Central memory CD8-positive, alpha-beta T cell (primary cell): ENCODE data around the gene SPEF2.

Source experiments
- ATAC-seq: fragments of 150-1000 bp; cut with Tn5 transposase; replicated peaks from 2 replicates; pipeline ENCODE4 v1.10.0; 2022; ENCODE audit warnings: mild to moderate bottlenecking, moderate FRiP score, moderate number of reproducible peaks; ENCODE audit not compliant: poor library complexity, severe bottlenecking; ENCODE audit errors: extremely low read depth
- DNase-seq, 2 donors: peaks; one replicate each; pipeline ENCODE4 v3.0.0; 2021; ENCODE audit warnings: low spot score in 2 of 2
- H3K27ac Mint-ChIP-seq: one replicate; pipeline ENCODE4 v1.8.0; 2022; ENCODE audit warnings: low read depth, mild to moderate bottlenecking, moderate library complexity, mixed read lengths
- H3K27me3 Mint-ChIP-seq: one replicate; pipeline ENCODE4 v1.8.0; 2022; ENCODE audit warnings: mixed read lengths
- H3K36me3 Mint-ChIP-seq: one replicate; pipeline ENCODE4 v1.8.0; 2022; ENCODE audit warnings: mild to moderate bottlenecking, moderate library complexity, mixed read lengths; ENCODE audit not compliant: insufficient read depth
- H3K4me1 Mint-ChIP-seq: one replicate; pipeline ENCODE4 v1.8.0; 2022; ENCODE audit warnings: mixed read lengths
- H3K4me3 Mint-ChIP-seq: one replicate; pipeline ENCODE4 v1.8.0; 2022; ENCODE audit warnings: mild to moderate bottlenecking, moderate library complexity, mixed read lengths
- H3K9me3 Mint-ChIP-seq: one replicate; pipeline ENCODE4 v1.8.0; 2022; ENCODE audit warnings: mixed read lengths

Gene SPEF2

GRCh38 chr5:35685161-35685560, 67.5 kb downstream of the SPEF2 start:
- H3K36me3 Mint-ChIP-seq: no peaks in the 10 kb centered on the region
- no peaks in the 10 kb centered on the region for H3K4me1 Mint-ChIP-seq
- ATAC-seq: no peak
- no peak overlapping the region for H3K4me3 Mint-ChIP-seq
- H3K27me3 Mint-ChIP-seq: no peaks in the 10 kb centered on the region
- no peak for DNase-seq
- no peak overlapping the region for H3K27ac Mint-ChIP-seq
- no peaks in the 10 kb centered on the region for H3K9me3 Mint-ChIP-seq

DNA sequence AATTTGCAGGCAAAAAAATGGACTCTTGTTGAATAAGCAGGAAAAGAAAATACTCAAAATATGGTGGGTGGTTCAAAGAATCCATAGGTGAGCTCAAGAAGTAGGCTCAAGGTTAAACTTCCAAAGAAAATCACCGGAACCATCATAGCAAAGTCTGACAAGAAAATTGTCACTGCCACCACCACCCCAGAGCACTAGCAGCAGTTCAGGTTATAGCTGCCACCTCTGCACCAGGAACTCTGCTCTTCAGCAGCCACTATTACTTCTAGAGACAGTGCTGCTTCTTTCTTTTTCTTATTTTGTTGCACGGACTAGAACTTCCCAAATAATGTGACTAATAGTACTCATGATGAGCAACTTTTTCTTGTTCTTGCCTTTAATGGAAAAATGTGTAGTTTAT, 70.3 kb downstream of the SPEF2 start:
- no peak for DNase-seq
- Mint-ChIP-seq H3K4me3 (no peak overlapping the region), H3K4me1 (no peaks in the 10 kb centered on the region), H3K27me3 (no peaks in the 10 kb centered on the region), H3K36me3 (no peaks in the 10 kb centered on the region), H3K27ac (no peak overlapping the region), H3K9me3 (no peaks in the 10 kb centered on the region)
- ATAC-seq: no peak

DNA sequence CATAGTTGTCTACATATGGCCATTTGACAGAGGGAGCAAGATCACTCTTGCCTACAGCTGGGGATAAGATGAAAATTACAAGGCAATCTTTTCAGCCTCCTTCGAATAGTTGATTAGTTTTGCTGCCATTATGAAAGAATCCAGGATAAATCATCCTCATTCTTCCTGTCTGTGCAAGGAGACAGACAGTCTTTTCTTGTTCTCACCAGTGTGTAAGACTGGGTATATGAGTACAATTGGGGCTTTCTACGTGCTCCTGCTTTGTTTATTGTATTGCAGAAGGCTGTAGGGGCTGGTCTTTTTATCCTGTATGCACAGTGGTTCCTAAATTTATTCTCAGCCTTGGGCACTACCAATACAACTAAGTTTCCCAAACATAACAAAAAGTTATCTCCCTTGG, 76.8 kb downstream of the SPEF2 start:
- Mint-ChIP-seq H3K36me3 (no peaks in the 10 kb centered on the region), H3K4me3 (no peak overlapping the region), H3K27ac (no peak overlapping the region), H3K9me3 (no peaks in the 10 kb centered on the region), H3K4me1 (no peaks in the 10 kb centered on the region), H3K27me3 (no peaks in the 10 kb centered on the region)
- DNase-seq: no peak
- no peak for ATAC-seq

- no peak overlapping the region for H3K27ac Mint-ChIP-seq
- H3K27me3 Mint-ChIP-seq: no peaks in the 10 kb centered on the region
- ATAC-seq (no peak), DNase-seq (no peak)
- no peaks in the 10 kb centered on the region for H3K9me3 Mint-ChIP-seq
- H3K4me3 Mint-ChIP-seq: no peak overlapping the region
- H3K4me1 Mint-ChIP-seq: no peaks in the 10 kb centered on the region
- peaks cover 3% of the 10 kb centered on the region for H3K36me3 Mint-ChIP-seq
Measured at GRCh38 chr5:35698047-35698808, 80.6 kb downstream of the SPEF2 start.

DNA sequence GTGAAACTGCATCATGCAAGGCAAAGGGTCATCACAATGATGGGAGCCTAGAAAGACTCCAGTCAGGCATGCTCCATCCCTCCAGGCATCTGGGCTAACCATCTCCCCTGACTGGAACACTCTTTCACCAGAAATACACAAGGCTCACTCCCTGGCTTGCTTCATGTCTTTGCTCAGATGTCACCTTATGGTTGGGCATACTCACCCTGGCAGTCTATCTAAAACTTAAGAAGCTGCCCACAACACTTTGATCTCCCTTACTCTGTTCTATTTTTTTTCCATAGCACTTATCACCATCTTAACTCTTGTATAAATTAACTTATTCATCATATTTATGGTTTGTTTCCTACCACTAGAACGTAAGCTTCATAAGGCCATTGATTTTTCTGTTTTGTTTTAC, 90.0 kb downstream of the SPEF2 start:
- Mint-ChIP-seq H3K9me3 (no peaks in the 10 kb centered on the region), H3K4me1 (peaks cover 5% of the 10 kb centered on the region), H3K27me3 (no peaks in the 10 kb centered on the region), H3K36me3 (no peaks in the 10 kb centered on the region), H3K4me3 (no peak overlapping the region), H3K27ac (no peak overlapping the region)
- DNase-seq (no peak), ATAC-seq (no peak)

DNA sequence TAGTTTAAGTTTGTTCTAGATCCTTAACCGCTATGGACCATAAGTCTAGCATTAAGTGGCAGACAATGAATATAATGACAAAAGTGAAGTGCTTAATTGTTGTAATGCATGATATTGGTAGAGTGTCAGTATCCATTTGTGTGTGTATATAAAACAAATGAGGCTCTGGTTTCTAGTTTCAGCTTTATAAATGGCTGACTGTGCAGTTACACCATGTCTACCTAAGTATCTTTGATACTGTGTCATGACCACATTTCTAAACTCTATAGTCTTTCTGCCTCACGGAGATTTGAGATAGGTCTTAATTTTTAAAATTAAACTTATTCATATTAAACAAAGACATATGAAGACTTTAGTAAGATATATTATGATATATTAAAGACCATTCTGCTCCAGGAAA, 92.0 kb downstream of the SPEF2 start:
- peaks cover 5% of the 10 kb centered on the region for H3K4me1 Mint-ChIP-seq
- ATAC-seq (no peak), DNase-seq (no peak)
- no peaks in the 10 kb centered on the region for H3K9me3 Mint-ChIP-seq
- H3K27me3 Mint-ChIP-seq: no peaks in the 10 kb centered on the region
- no peak overlapping the region for H3K27ac Mint-ChIP-seq
- H3K36me3 Mint-ChIP-seq: no peaks in the 10 kb centered on the region
- no peak overlapping the region for H3K4me3 Mint-ChIP-seq

DNA sequence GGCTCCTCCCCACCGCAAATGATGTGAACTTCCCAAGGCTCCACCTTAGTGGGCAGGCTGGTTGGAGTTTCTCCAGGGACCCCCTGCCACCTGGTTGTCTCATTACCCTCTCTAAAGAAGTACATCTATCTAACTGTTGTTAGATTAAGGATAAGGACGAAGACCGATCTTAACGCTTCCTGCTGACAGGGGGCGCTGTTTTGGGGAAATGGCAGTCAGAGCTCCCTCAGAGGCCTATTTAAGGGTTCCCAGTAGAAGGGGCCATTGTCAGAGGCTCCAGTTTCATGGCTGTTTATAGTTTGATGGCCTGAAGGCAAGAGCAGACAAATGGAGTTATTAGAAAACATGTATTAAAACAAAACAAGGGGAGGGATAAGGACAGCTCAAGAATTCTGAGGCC, 100.1 kb downstream of the SPEF2 start:
- no peak for DNase-seq
- ATAC-seq: no peak
- H3K27ac Mint-ChIP-seq: no peak overlapping the region
- no peaks in the 10 kb centered on the region for H3K36me3 Mint-ChIP-seq
- H3K4me1 Mint-ChIP-seq: no peaks in the 10 kb centered on the region
- H3K9me3 Mint-ChIP-seq: no peaks in the 10 kb centered on the region
- H3K4me3 Mint-ChIP-seq: no peak overlapping the region
- no peaks in the 10 kb centered on the region for H3K27me3 Mint-ChIP-seq

- DNase-seq (no peak), ATAC-seq (no peak)
- no peaks in the 10 kb centered on the region for H3K27me3 Mint-ChIP-seq
- no peak overlapping the region for H3K4me3 Mint-ChIP-seq
- H3K36me3 Mint-ChIP-seq: peaks cover 1% of the 10 kb centered on the region
- no peak overlapping the region for H3K27ac Mint-ChIP-seq
- no peaks in the 10 kb centered on the region for H3K9me3 Mint-ChIP-seq
- peaks cover 12% of the 10 kb centered on the region for H3K4me1 Mint-ChIP-seq
Measured at GRCh38 chr5:35735718-35736117, 118.1 kb downstream of the SPEF2 start.

- Mint-ChIP-seq H3K27ac (no peak overlapping the region), H3K36me3 (peaks cover 1% of the 10 kb centered on the region), H3K4me3 (no peak overlapping the region), H3K27me3 (no peaks in the 10 kb centered on the region), H3K9me3 (no peaks in the 10 kb centered on the region), H3K4me1 (peaks cover 12% of the 10 kb centered on the region)
- ATAC-seq (no peak), DNase-seq (no peak)
Measured at GRCh38 chr5:35736280-35736679, 118.6 kb downstream of the SPEF2 start.

GRCh38 chr5:35741126-35741716, 123.6 kb downstream of the SPEF2 start:
- H3K27me3 Mint-ChIP-seq: peaks cover 5% of the 10 kb centered on the region
- H3K4me1 Mint-ChIP-seq: peaks cover 8% of the 10 kb centered on the region
- peaks cover 1% of the 10 kb centered on the region for H3K36me3 Mint-ChIP-seq
- peaks cover 7% of the 10 kb centered on the region for H3K9me3 Mint-ChIP-seq
- H3K27ac Mint-ChIP-seq: no peak overlapping the region
- DNase-seq: no peak
- no peak overlapping the region for H3K4me3 Mint-ChIP-seq
- ATAC-seq: no peak

DNA sequence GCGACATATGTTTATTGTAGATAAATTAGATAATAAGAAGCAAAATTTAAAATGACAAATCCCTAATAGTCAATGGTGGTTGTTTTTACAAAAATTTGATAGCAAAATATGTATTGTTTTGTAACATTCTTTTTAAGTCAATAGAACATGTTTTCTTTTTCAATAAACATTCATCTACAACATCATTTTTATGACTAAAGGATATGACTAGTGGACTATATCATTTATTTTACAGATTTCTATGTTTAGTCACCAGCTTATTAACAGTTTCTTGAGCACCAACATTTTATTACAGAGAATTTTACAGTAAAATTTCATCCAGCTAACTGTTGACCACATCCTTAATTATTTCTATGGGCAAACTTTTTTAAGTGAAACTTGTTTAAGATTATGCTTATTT, 124.3 kb downstream of the SPEF2 start:
- peaks cover 12% of the 10 kb centered on the region for H3K9me3 Mint-ChIP-seq
- H3K27ac Mint-ChIP-seq: no peak overlapping the region
- no peak for ATAC-seq

DNA sequence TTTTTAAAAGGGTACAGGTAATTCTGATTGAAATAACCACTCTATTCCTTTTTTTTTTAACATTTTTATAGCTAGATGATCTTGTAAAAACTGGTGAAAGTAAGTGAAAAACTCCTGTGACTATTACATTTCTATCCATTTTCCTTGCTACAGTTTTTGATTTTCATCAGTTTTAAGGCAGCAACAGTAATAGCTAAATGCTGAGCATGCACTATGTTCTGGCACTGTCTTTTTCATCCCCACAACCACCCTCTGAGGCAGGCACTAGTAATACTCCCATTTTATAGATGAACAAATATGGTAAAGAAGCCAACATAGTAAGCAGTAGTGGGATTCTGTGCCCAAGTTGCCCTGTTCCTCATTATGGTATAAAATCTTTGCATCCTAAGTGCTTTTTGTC, 126.0 kb downstream of the SPEF2 start:
- H3K27ac Mint-ChIP-seq: no peak overlapping the region
- H3K4me1 Mint-ChIP-seq: peaks cover 8% of the 10 kb centered on the region
- ATAC-seq: no peak
- DNase-seq: no peak
- peaks cover 11% of the 10 kb centered on the region for H3K27me3 Mint-ChIP-seq
- H3K36me3 Mint-ChIP-seq: peaks cover 1% of the 10 kb centered on the region
- no peak overlapping the region for H3K4me3 Mint-ChIP-seq
- H3K9me3 Mint-ChIP-seq: peaks cover 21% of the 10 kb centered on the region

More for the DNA sequence above, 124.3 kb downstream of the SPEF2 start:
- peaks cover 11% of the 10 kb centered on the region for H3K27me3 Mint-ChIP-seq
- no peak overlapping the region for H3K4me3 Mint-ChIP-seq
- peaks cover 1% of the 10 kb centered on the region for H3K36me3 Mint-ChIP-seq
- H3K4me1 Mint-ChIP-seq: peaks cover 8% of the 10 kb centered on the region
- DNase-seq: no peak

DNA sequence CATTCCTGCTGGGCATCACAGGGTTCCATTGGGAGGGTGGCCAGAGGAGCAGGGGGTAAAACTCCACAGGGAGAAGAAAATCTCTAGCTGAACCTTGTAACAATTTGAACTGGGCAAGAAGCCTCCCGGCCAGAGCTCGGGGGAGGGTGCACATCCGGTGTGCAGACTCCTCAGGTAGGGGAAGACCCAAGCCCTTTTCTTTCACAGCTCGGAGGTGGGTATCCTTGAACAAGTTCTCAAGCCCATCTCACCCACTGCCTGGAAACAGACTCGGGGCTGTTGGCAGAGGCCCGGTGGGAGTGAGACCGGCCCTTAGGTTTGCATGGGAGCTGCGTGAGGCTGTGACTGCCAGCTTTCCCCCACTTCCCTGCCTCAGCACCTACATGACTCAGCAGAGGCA, 127.5 kb downstream of the SPEF2 start:
- no peak for DNase-seq
- H3K4me3 Mint-ChIP-seq: no peak overlapping the region
- no peak overlapping the region for H3K27ac Mint-ChIP-seq

More for the DNA sequence above, 127.5 kb downstream of the SPEF2 start:
- Mint-ChIP-seq H3K9me3 (peaks cover 21% of the 10 kb centered on the region), H3K27me3 (peaks cover 11% of the 10 kb centered on the region), H3K36me3 (no peaks in the 10 kb centered on the region), H3K4me1 (no peaks in the 10 kb centered on the region)
- no peak for ATAC-seq
